Urinary bladder (tissue), 4 donors: ENCODE data around the gene DIS3L2. TPM values are rescaled to one million over a fixed set of nuclear protein-coding genes. Genes with fewer than 3 reads are reported as not detected.

Experiments used
- DNase-seq: peaks from one replicate; pipeline ENCODE4 v3.0.0-alpha.2; 2015; ENCODE audit errors: extremely low spot score
- H3K27ac ChIP-seq: one replicate; pipeline ENCODE4 v1.5.1; 2013; ENCODE audit warnings: low read depth, mild to moderate bottlenecking, moderate library complexity
- H3K36me3 ChIP-seq: one replicate; pipeline ENCODE4 v1.6.1; 2013; ENCODE audit warnings: mild to moderate bottlenecking, moderate library complexity; ENCODE audit not compliant: insufficient read depth
- H3K4me1 ChIP-seq: one replicate; pipeline ENCODE4 v1.6.1; 2013; ENCODE audit warnings: mild to moderate bottlenecking, moderate library complexity; ENCODE audit not compliant: insufficient read depth
- H3K4me3 ChIP-seq: one replicate; pipeline ENCODE4 v1.5.1; 2013; ENCODE audit warnings: low read depth, low read length
- WGBS: extraction: QIAGEN DNeasy Blood & Tissue Kit; methylation state at CpG from one replicate; pipeline ENCODE4 v1.1.7; 2013; 5-methylcytosine and 5-hydroxymethylcytosine counted together
- polyA plus RNA-seq: library from polyadenylated mRNA; stranded (reverse); fragments of 200-250 nt; gene quantifications from one replicate; pipeline ENCODE4 v1.2.3, GENCODE V29; 2013
- total RNA-seq: library from RNA; depleted of rRNA; stranded (reverse); fragments of >200 nt; gene quantifications from one replicate; pipeline ENCODE4 v1.2.3, GENCODE V29; 2014
- donor health status: healthy with polysubstance abuse.
- donor health status: healthy.

DIS3L2 gene
- total and polyA plus RNA-seq, 2 donors, result 15.0 to 33.6 TPM

DNA sequence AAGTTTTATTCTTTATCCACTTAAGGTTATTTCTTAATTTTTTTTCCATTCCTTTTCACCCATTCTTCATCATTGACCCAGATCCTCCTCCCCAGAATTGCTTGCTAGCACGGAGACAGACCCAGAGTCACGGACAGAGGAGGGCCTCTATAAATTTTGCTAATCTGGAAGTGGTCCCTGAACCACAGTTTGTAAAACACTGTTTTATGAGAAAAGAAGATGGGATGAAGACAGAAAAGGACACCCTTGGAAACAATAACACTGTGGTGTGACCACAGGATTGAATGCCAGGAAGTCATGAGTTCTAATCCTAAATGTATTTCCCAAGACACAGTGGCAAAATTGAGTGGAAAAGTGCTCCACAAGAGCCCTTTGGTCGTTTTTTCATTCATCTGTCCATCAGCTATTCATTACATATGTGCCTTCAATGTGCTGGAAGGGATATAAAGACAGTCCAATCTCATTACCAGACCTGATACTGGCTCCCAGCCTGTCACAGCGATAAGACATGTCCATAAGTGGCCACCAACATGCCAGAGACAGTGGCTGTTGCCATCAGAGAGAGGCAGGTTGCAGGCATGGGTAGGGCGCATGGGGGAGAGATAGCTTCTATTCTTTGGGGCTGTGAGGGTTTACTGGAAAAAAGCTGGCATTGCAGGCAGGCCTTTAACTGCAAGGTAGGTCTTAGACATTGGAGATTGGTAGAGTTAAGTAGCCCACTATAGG, 241.8 kb downstream of the DIS3L2 start:
- no peak for DNase-seq
- WGBS, result 86% methylated on average over 5 of the region's 5 CpGs
- no peak overlapping the region for H3K27ac ChIP-seq
- H3K4me1 ChIP-seq, result no peaks in the 10 kb centered on the region
- no peak overlapping the region for H3K4me3 ChIP-seq
- H3K36me3 ChIP-seq, result no peaks in the 10 kb centered on the region

GRCh38 chr2:232203936-232204335, 242.4 kb downstream of the DIS3L2 start:
- 81% methylated on average over 5 of the region's 5 CpGs for WGBS
- Histone ChIP-seq H3K4me3 (no peak overlapping the region), H3K4me1 (no peaks in the 10 kb centered on the region), H3K27ac (no peak overlapping the region), H3K36me3 (no peaks in the 10 kb centered on the region)
- DNase-seq, result no peak

DNA sequence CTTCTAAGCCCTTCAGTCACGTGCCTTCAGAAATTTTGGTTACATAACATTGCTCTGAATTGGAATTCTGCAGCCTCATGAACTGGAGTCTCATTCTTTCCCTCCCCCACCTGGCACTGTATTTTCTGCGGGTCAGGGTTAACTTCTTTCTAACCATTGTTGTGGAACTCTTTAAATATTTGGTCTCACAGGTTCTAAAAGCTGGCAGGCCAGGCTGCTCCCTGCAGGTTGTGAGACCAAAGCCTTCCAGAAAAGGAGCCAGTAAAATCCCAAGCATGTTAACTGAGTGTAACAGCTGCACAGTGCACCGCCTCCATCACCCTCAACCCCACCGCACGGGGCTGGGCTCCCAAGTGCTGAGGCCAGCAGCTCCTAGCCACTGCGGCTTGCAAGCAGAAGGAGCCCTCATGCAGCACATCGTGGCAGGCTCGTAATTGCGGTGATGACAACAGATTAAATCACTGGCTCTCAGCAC, 243.0 kb downstream of the DIS3L2 start:
- DNase-seq, result no peak
- H3K36me3 ChIP-seq, result no peaks in the 10 kb centered on the region
- whole genome bisulfite sequencing, result 21% methylated on average over 9 of the region's 9 CpGs
- no peak overlapping the region for H3K4me3 ChIP-seq
- H3K27ac ChIP-seq, result no peak overlapping the region
- H3K4me1 ChIP-seq, result no peaks in the 10 kb centered on the region

DNA sequence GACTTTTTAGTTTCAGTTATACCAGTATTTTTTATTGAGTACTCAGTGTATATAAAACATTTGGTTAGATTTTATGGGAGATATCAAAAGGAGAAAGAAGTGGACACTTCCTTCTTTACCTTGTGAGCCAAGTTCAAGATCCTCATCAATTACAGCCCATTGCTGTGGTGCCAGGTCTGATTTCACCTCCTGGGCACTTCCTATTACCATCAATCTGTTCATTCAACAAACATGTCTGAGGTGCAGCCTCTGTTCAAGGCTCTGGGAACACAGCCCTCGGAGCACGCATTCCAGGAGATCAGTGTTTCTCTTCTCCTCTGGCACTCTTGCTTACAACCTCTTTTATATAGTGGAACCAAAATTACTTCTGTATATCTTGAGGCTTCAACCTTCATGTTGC, 245.7 kb downstream of the DIS3L2 start:
- WGBS, result 79% methylated on average over 2 of the region's 2 CpGs
- H3K4me3 ChIP-seq, result no peak overlapping the region
- no peaks in the 10 kb centered on the region for H3K4me1 ChIP-seq
- no peaks in the 10 kb centered on the region for H3K36me3 ChIP-seq
- no peak overlapping the region for H3K27ac ChIP-seq
- no peak for DNase-seq

DNA sequence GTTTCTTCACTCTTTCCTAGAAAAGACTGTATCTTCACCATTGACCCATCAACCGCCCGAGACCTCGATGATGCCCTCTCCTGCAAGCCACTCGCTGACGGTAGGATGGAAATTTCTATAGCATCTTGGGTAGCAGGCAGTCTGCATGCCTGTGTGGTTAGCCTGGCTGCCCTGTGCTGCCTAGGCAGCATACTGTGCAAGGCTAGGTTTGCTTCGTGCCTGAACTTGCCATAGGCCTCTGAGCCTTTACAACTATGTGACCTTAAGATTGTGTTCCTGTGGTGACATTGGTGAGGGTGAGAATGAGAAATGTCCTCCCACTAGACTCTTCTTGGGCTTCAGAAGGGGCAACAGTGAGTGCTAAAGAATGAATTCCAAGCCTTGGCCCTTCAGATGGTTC, 248.8 kb downstream of the DIS3L2 start:
- H3K4me1 ChIP-seq, result no peaks in the 10 kb centered on the region
- H3K4me3 ChIP-seq, result no peak overlapping the region
- WGBS, result 89% methylated on average over 6 of the region's 6 CpGs
- DNase-seq, result no peak
- H3K36me3 ChIP-seq, result no peaks in the 10 kb centered on the region
- no peak overlapping the region for H3K27ac ChIP-seq

GRCh38 chr2:232211743-232212686, 250.5 kb downstream of the DIS3L2 start:
- no peak for DNase-seq
- H3K36me3 ChIP-seq, result no peaks in the 10 kb centered on the region
- no peaks in the 10 kb centered on the region for H3K4me1 ChIP-seq
- 89% methylated on average over 8 of the region's 8 CpGs for WGBS
- H3K4me3 ChIP-seq, result no peak overlapping the region
- no peak overlapping the region for H3K27ac ChIP-seq

GRCh38 chr2:232213176-232213575, 251.7 kb downstream of the DIS3L2 start:
- DNase-seq, result no peak
- Histone ChIP-seq H3K4me3 (no peak overlapping the region), H3K27ac (no peak overlapping the region), H3K4me1 (no peaks in the 10 kb centered on the region), H3K36me3 (no peaks in the 10 kb centered on the region)
- 73% methylated on average over 2 of the region's 2 CpGs for whole genome bisulfite sequencing

DNA sequence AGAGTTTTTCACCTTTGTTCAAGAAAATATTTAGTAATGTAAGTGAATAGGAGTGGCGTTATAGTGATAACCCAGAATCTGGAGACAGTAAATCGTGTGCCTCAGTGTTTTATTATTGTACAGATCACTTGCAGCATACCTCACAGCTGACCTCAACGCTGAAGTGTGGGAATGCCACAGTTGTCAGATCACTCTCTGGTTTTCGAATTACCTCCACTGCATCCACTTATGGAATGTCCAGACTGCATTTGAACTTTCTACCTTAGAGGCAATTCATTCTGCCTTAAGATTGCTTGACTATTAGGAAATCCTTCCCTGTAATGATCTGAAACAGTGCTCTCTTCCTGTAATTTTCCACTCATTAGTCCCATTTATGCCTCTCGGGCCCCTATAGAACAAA, 252.5 kb downstream of the DIS3L2 start:
- 87% methylated on average over 5 of the region's 5 CpGs for WGBS
- no peaks in the 10 kb centered on the region for H3K36me3 ChIP-seq
- no peak overlapping the region for H3K27ac ChIP-seq
- no peak for DNase-seq
- H3K4me3 ChIP-seq, result no peak overlapping the region
- H3K4me1 ChIP-seq, result no peaks in the 10 kb centered on the region

DNA sequence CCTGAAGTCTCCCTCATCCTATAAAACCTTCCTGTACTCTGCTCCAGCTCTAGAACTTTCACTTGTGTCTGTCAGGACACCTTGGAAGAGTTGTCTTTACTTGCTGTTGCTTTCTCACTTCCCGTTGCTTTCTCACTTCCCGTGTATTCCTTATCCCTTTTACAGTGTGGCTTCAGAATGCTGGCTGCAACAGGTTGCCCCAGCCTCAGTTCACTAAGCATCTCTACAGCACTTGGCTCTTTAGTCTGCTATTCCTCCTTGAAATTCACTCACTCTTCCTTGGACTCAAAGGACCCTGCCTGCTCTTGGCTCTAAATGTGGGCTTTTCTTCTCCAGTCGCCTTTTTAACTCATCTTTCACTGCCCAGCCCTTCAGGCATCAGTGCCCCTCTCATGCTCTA, 254.5 kb downstream of the DIS3L2 start:
- Histone ChIP-seq H3K27ac (no peak overlapping the region), H3K4me3 (no peak overlapping the region), H3K36me3 (no peaks in the 10 kb centered on the region), H3K4me1 (no peaks in the 10 kb centered on the region)
- DNase-seq, result no peak
- WGBS, result 87% methylated on average over 3 of the region's 3 CpGs

DNA sequence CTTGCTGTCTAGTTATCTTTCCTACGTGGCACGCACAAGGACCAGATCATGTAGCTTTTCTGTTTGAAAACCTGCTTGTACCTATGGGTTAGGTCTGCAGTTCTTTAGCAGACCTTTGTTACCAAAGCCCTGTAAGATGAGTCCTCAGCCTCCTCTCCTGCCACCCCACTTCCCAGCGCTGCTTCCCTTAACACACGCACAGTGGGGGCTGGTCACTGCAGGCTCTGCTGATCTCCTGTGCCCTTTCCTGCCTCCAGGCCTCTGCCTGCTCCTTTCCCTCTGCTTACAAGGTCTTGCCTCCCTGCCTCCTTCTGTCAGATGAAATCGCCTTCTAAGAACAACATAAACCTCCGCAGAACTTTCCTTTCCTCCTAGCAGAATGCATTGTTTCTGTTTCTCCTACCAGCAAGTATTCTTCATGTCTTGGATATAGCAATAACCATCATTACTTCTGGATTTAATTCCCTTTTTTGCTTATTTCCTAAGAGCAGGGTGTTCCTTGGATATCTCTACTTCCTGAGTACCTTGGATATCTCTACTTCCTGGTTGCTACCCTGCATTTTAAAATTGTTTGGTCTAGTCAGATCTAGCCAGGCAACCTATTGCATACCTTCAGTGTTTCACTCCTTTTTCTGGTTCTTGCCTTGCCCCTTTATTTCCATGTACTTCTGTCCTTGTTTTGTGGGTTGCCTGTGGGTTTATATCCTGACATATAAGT, 257.4 kb downstream of the DIS3L2 start:
- Histone ChIP-seq H3K4me1 (no peaks in the 10 kb centered on the region), H3K4me3 (no peak overlapping the region), H3K27ac (no peak overlapping the region), H3K36me3 (no peaks in the 10 kb centered on the region)
- DNase-seq, result no peak
- 91% methylated on average over 6 of the region's 6 CpGs for WGBS

GRCh38 chr2:232219496-232219870, 258.0 kb downstream of the DIS3L2 start:
- 75% methylated on average over 2 of the region's 2 CpGs for WGBS
- DNase-seq, result no peak
- Histone ChIP-seq H3K4me3 (no peak overlapping the region), H3K27ac (no peak overlapping the region), H3K36me3 (no peaks in the 10 kb centered on the region), H3K4me1 (no peaks in the 10 kb centered on the region)

DNA sequence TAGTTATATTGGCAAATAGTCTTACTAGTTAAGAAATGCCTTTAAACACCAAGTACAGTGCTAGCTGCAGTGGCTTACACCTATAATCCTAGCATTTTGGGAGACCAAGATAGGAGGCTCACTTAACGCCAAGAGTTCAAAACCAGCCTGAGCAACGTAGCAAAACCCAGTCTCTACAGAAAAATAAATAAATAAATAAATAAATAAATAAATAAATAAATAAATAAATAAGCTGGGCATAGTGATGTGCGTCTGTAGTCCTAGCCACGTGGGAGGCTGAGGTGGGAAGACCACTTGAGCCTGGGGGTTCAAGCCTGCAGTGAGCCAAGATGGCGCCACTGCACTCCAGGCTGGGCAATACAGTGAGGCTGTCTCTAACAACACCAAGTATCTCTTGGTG, 258.4 kb downstream of the DIS3L2 start:
- Histone ChIP-seq H3K4me1 (no peaks in the 10 kb centered on the region), H3K4me3 (no peak overlapping the region), H3K27ac (no peak overlapping the region), H3K36me3 (no peaks in the 10 kb centered on the region)
- DNase-seq, result no peak
- 98% methylated on average over 5 of the region's 5 CpGs for WGBS

GRCh38 chr2:232225429-232225828, 263.9 kb downstream of the DIS3L2 start:
- 50% methylated on average over 2 of the region's 2 CpGs for WGBS
- no peak overlapping the region for H3K27ac ChIP-seq
- H3K4me3 ChIP-seq, result no peak overlapping the region
- no peak for DNase-seq
- H3K36me3 ChIP-seq, result no peaks in the 10 kb centered on the region
- H3K4me1 ChIP-seq, result no peaks in the 10 kb centered on the region
